DND-41 (cell line): ENCODE measurements around the gene HSPA12B.
"Not testable (repeated sequence)": the region's sequence is repeated elsewhere in the genome, so short reads cannot be mapped to it uniquely, and the experiment has no call there.

Experiments used
- CTCF ChIP-seq: IDR thresholded peaks from 2 replicates; pipeline ENCODE4 v1.5.1; 2012; ENCODE audit warnings: borderline replicate concordance, low read length, moderate library complexity, mild to moderate bottlenecking; ENCODE audit not compliant: poor library complexity, severe bottlenecking; ENCODE audit errors: extremely low read depth
- EZH2 ChIP-seq: IDR thresholded peaks from 3 replicates; pipeline ENCODE4 v1.6.1; 2012; ENCODE audit warnings: borderline replicate concordance, low read depth, mild to moderate bottlenecking, moderate library complexity, low read length, inconsistent platforms; ENCODE audit not compliant: severe bottlenecking

- TF ChIP-seq CTCF, EZH2: not testable (repeated sequence)
Observed at GRCh38 chr20:3794168-3794567, 61.7 kb downstream of the HSPA12B start.
